Muscle of leg (tissue), 11 donors: ENCODE measurements around the gene ANKHD1. TPM values are rescaled to one million over a fixed set of nuclear protein-coding genes. Genes with fewer than 3 reads are reported as not detected.

Source experiments
- DNase-seq: peaks from one replicate; pipeline ENCODE4 v3.0.0; 2013
- H3K27ac ChIP-seq: one replicate; pipeline ENCODE4 v1.5.1; 2013; ENCODE audit warnings: mild to moderate bottlenecking, low read length, control low read depth
- H3K27me3 ChIP-seq: one replicate; pipeline ENCODE4 v1.6.1; 2013; ENCODE audit warnings: low read length; ENCODE audit not compliant: control insufficient read depth, insufficient read depth
- H3K36me3 ChIP-seq: one replicate; pipeline ENCODE4 v1.6.1; 2013; ENCODE audit warnings: low read length; ENCODE audit not compliant: control insufficient read depth, insufficient read depth
- H3K4me1 ChIP-seq: one replicate; pipeline ENCODE4 v1.6.1; 2013; ENCODE audit warnings: low read length; ENCODE audit not compliant: control insufficient read depth, insufficient read depth
- H3K4me3 ChIP-seq: one replicate; pipeline ENCODE4 v1.5.1; 2013; ENCODE audit warnings: low read length, control low read depth
- H3K9me3 ChIP-seq: replicated peaks from 2 replicates; pipeline ENCODE4 v1.6.1; 2013; ENCODE audit warnings: low read depth, low read length; ENCODE audit not compliant: control insufficient read depth
- WGBS: methylation state at CpG from one replicate; pipeline ENCODE4 v1.1.5; 2013; ENCODE audit warnings: missing lambda C conversion rate; ENCODE audit not compliant: insufficient coverage; 5-methylcytosine and 5-hydroxymethylcytosine counted together
- polyA plus RNA-seq, 8 donors: library from polyadenylated mRNA; unstranded; fragments of 120-200 nt; gene quantifications; one replicate each; pipeline versions ENCODE4 v1.2.1 to v1.2.3, GENCODE V29; 2013; ENCODE audit warnings: inconsistent platforms in 1 of 8, low replicate concordance in 1 of 8; ENCODE audit not compliant: insufficient read length in 8 of 8, insufficient read depth in 1 of 8
- total RNA-seq: library from RNA; stranded (reverse); fragments of 120-200 nt; gene quantifications from one replicate; pipeline ENCODE4 v1.2.4, GENCODE V29; 2013

Gene ANKHD1
- total and polyA plus RNA-seq, 9 donors: 49.8 to 73.2 (median 59.6) TPM

- no peak for DNase-seq
- peak overlapping the region; percentile 94 for H3K4me3 ChIP-seq
- 30% methylated on average over 12 of the region's 25 CpGs for WGBS
- peaks cover 15% of the 10 kb centered on the region for H3K4me1 ChIP-seq
- peak overlapping the region; percentile 98 for H3K27ac ChIP-seq
- no peaks in the 10 kb centered on the region for H3K27me3 ChIP-seq
- no peaks in the 10 kb centered on the region for H3K9me3 ChIP-seq
- H3K36me3 ChIP-seq: no peaks in the 10 kb centered on the region
Measured at GRCh38 chr5:140399979-140400729, 1.5 kb upstream of the ANKHD1 start.

DNA sequence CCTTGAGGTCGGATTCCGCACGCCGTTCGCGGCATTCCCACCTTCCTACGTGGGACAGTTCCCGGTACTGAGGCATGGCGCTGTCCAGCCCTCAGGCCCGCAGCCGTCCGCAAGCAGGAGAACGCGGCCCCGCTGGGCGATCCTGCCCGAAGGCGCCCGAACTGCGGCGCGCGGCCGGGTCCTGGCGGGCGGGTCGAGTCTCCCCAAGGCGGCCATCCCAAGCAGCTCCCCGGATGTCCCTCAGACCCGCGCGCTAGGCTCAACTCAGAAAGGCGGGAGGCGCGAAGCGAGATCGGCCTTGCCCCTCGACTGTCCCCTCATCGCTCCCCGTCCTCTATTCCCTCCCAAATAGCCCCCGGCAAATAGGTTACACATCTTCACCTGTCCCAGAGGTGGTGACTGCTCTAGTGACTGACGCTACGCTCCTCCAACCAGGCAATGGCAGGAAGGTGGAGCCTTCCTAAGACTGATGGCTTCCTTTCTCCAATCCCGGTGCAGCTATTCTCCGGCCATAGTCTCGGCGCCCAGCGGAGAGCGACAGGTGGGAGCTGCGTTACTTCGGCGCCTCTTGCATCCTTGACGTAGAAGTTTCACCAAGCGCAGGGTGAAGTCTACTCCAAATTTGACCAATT is 787 bp upstream of the ANKHD1 start:
- Histone ChIP-seq H3K36me3 (no peaks in the 10 kb centered on the region), H3K27me3 (no peaks in the 10 kb centered on the region), H3K4me1 (peaks cover 15% of the 10 kb centered on the region), H3K4me3 (peak overlapping the region; percentile 94), H3K9me3 (no peaks in the 10 kb centered on the region), H3K27ac (peak overlapping the region; percentile 98)
- 0% methylated on average over 42 of the region's 54 CpGs for WGBS
- DNase-seq: peak; percentile 99

GRCh38 chr5:140402258-140403074 is 833 bp downstream of the ANKHD1 start:
- Histone ChIP-seq H3K4me1 (peaks cover 15% of the 10 kb centered on the region), H3K4me3 (peak overlapping the region; percentile 97), H3K9me3 (no peaks in the 10 kb centered on the region), H3K27me3 (no peaks in the 10 kb centered on the region), H3K27ac (peak overlapping the region; percentile 98), H3K36me3 (peaks cover 6% of the 10 kb centered on the region)
- DNase-seq: peak; percentile 69
- WGBS: under 1% methylated on average over 11 of the region's 36 CpGs

DNA sequence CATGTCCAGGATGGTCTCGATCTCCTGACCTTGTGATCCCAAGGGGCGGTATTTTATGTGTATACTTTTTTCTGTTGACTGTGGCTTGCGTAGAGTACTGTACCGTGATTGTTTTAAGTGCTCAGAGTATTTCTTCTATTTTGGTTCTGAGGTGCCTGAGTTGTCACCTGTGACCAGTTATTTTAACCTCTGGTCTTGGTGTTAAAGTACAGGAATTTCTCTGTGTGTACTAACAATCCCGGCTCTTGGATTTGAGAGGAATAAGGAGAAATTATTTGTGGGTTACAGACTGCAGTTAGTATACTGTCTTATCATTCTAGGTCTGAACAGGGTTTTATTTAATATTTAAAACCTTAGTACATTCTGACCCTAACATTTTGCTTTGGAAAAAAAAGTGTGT is 2.0 kb downstream of the ANKHD1 start:
- no peak for DNase-seq
- H3K36me3 ChIP-seq: peaks cover 6% of the 10 kb centered on the region
- WGBS: 94% methylated on average over 2 of the region's 5 CpGs
- no peak overlapping the region for H3K27ac ChIP-seq
- H3K9me3 ChIP-seq: no peaks in the 10 kb centered on the region
- no peaks in the 10 kb centered on the region for H3K27me3 ChIP-seq
- H3K4me3 ChIP-seq: no peak overlapping the region
- peaks cover 15% of the 10 kb centered on the region for H3K4me1 ChIP-seq

DNA sequence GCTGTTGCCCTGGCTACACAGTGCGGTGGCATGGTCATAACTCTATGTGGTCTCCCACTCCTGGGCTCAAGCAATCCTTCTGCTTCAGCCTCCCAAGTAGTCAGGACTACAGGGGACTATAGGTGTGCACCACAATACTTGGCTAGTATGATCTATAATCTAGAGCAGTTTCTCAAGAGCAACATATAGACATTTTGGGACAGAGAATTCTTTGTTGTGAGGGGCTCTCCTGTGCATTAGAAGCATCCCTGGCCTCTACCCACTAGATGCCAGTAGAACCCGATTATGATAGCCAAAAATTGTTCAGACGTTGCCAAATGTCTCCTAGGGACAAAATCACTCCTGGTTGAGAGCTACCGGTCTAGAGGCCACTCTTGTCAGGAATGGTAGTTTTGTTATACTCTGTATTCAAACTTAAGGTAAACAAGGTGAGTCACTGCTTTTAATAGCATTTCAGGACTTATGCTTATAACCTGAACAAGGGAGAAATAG is 7.2 kb downstream of the ANKHD1 start:
- Histone ChIP-seq H3K27ac (no peak overlapping the region), H3K4me3 (no peak overlapping the region), H3K36me3 (peaks cover 6% of the 10 kb centered on the region), H3K9me3 (no peaks in the 10 kb centered on the region), H3K4me1 (no peaks in the 10 kb centered on the region), H3K27me3 (no peaks in the 10 kb centered on the region)
- no peak for DNase-seq
- no CpG with 5 or more reads among the region's 4 CpGs for WGBS

- no peak overlapping the region for H3K27ac ChIP-seq
- DNase-seq: no peak
- no peak overlapping the region for H3K4me3 ChIP-seq
- H3K27me3 ChIP-seq: no peaks in the 10 kb centered on the region
- H3K9me3 ChIP-seq: no peaks in the 10 kb centered on the region
- H3K36me3 ChIP-seq: no peaks in the 10 kb centered on the region
- no peaks in the 10 kb centered on the region for H3K4me1 ChIP-seq
- WGBS: no CpG with 5 or more reads among the region's 1 CpG
Measured at GRCh38 chr5:140413230-140413629, 11.6 kb downstream of the ANKHD1 start.

DNA sequence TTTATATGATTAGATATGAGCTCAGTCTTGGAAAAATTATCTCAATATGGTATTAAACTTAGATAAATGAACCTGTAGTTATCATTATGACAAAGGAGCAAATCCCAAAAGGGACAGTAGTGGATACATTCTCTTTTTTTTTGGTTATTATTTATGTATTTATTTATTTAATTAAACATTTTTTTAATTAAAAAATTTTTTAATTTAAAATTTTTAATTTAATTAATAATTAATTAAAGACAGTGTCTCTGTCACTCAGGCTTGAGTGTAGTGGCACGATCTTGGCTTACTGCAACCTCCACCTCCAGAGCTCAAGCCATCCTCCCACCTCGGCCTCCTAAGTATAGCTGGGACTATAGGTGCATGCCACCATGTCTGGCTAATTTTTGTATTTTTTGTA is 15.6 kb downstream of the ANKHD1 start:
- no peak for DNase-seq

DNA sequence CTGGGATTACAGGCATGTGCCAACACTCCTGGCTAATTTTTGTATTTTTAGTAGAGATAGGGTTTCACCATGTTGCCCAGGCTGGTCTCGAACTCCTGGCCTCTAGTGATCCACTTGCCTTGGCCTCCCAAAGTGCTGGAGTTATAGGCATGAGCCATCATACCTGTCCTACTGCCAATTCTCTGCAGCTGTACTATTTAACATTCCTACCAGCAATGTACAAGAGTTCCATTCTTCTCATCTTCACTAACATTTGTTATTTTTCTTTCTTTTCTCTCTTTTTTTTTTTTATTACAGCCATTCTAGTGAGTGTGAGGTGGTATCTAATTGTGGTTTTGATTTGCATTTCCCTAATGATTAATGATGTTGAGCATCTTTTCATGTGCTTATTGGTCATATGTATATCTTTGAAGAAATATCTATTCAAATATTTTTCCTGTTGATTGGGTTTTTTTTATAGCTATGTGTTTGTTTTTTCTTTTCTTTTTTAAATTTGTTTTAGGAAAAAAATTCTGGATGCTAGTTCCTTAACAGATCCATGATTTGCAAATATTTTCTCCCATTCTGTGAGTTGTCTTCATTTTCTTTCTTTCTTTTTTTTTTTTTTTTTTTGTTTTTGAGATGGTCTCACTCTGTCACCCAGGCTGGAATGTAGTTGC is 17.4 kb downstream of the ANKHD1 start:
- H3K9me3 ChIP-seq: no peaks in the 10 kb centered on the region
- H3K27ac ChIP-seq: no peak overlapping the region
- H3K4me3 ChIP-seq: no peak overlapping the region
- DNase-seq: no peak
- WGBS: 80% methylated on average over 1 of the region's 1 CpG
- H3K36me3 ChIP-seq: no peaks in the 10 kb centered on the region
- H3K27me3 ChIP-seq: no peaks in the 10 kb centered on the region
- no peaks in the 10 kb centered on the region for H3K4me1 ChIP-seq

More for the DNA sequence above, 15.6 kb downstream of the ANKHD1 start:
- Histone ChIP-seq H3K27ac (no peak overlapping the region), H3K9me3 (no peaks in the 10 kb centered on the region), H3K4me3 (no peak overlapping the region), H3K36me3 (no peaks in the 10 kb centered on the region), H3K27me3 (no peaks in the 10 kb centered on the region), H3K4me1 (no peaks in the 10 kb centered on the region)
- no CpG with 5 or more reads among the region's 2 CpGs for WGBS

- Histone ChIP-seq H3K4me3 (no peak overlapping the region), H3K27ac (no peak overlapping the region), H3K27me3 (no peaks in the 10 kb centered on the region), H3K4me1 (no peaks in the 10 kb centered on the region), H3K9me3 (no peaks in the 10 kb centered on the region), H3K36me3 (no peaks in the 10 kb centered on the region)
- no peak for DNase-seq
- 100% methylated on average over 1 of the region's 4 CpGs for WGBS
Measured at GRCh38 chr5:140420226-140420570, 18.6 kb downstream of the ANKHD1 start.
